GM21576 (cell line): Measurements from ENCODE around the gene KIF1C.
"Not testable (repeated sequence)": the region's sequence is repeated elsewhere in the genome, so short reads cannot be mapped to it uniquely, and the experiment has no call there.

Experiments used
- ATAC-seq: cut with Tn5 transposase; IDR thresholded peaks from one replicate; pipeline ENCODE4 v1.9.1; 2021; ENCODE audit warnings: mild to moderate bottlenecking, moderate library complexity; ENCODE audit not compliant: unreplicated experiment

The KIF1C gene

DNA sequence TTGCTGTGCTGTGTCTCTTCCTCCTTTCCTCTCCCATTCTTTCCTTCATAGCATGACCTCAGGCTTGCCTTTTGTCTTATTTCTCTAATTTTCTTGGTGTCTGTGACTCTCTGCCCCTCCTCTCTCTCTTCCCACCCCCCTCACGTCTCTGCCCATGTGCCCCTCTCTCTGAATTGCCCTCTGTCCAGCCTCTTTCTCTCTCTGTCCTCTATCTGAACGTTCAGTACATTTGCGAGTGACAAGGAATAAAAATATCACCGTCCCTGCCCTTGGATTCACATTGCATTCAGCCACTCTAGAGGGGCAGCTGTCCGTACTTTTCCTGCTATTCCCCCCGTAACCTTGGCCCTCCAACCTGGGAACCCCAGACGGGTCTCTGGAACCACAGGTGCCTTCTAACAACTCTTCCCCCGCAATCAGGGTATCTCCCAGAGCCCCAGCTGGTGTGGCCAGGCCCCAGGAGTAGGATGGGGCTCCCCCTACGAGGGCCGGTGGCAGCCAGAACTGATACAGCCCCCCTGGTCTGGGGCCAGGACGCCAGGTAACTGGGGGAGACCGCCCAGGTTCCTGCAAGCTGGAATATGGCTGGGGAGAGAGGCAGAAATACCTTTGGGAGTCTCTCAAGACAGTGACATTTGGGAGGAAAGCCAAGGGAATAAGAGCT lies 1.8 kb downstream of the KIF1C start:
- ATAC-seq: no peak

GRCh38 chr17:5000237-5000639 lies 2.5 kb downstream of the KIF1C start:
- ATAC-seq: no peak

GRCh38 chr17:5002121-5002788 lies 4.5 kb downstream of the KIF1C start:
- ATAC-seq: no peak

DNA sequence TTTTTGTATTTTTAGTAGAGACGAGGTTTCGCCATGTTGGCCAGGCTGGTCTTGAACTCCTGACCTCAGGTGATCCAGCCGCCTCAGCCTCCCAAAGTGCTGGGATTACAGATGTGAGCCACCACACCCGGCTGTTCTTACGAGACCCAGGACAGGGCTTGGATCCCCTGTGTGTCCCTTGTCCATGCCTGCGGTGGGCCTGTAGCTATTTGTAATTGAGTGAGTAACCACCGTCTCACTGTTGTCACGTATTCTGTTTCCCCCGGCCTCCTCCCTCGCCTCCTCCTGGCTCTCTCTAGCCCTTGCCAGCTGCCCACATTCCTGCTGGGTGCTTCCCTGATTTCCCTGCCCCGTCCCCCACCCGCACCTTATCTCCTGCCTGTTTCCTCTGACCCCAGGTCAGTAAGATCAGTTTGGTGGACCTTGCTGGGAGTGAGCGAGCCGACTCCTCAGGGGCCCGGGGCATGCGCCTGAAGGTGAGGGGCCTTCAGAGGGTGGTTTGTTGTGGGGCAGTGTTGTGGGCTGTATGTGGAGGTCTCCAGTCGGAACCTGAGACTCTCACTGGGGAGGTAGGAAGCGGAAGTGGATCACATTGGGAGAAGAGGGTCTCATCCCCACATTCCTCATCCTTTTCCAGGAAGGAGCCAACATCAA lies 5.6 kb downstream of the KIF1C start:
- ATAC-seq: no peak

DNA sequence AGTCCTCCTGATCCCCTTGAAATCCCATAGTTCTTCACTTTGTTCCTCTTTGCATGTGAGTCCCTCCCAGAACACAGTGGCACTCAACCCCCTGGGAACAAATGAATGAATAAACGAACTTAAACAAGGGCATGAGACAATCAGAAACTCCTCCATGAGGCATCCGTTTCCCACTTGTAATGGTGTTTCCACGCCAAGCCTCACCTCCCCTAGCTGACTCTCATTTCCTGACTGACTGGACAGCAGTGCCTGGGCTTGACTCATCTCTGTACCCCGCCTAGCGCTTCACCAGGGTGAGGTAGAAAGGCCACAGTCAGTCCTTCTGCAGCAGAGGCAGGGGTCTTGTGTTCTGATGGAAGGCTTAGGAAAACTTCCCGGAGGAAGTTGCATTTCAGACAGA lies 14.2 kb downstream of the KIF1C start:
- no peak for ATAC-seq

DNA sequence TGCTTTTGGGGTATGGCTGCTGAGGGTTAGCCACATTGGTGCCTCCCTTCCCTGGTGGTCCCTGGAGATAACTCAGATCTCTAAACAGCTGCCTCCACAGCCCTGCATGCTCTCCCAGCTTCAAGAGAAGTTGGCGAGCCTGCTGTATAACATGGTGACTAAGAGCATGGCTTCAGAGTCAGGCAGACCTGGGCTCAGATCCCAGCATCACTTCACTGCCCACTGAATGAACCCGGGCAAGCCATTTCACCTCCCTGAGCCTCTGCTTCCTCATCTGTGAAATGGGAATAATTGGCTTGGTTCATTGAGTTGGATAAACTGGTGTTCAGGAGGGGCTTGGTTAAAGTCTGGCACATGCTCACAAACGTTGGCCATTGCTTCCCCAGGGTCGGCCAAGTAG lies 16.6 kb downstream of the KIF1C start:
- no peak for ATAC-seq

DNA sequence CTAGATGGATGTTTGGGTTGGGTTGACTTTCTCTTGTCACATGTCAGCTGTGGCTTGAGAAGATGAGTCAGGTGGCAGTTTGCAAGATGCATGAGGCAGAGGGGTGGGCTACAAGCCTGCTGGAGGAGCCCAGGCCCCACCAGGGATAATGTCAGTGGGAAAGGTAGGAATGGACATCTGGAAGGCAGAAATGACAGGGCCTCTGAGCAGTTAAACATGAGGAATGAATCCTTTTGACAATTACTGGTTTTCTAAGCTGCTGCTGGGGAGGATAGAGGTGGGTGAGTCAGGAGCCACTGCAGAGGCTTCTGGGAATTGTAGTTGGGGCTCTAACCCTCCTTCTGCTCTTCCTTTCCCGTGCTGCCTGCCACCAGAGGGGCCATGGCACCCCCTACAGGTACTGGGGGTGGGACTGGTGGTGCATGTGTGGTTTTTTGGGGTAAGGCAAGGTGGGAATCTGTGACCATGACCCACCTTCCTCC lies 21.8 kb downstream of the KIF1C start:
- ATAC-seq: no peak

GRCh38 chr17:5020502-5021023 lies 22.8 kb downstream of the KIF1C start:
- no peak for ATAC-seq

DNA sequence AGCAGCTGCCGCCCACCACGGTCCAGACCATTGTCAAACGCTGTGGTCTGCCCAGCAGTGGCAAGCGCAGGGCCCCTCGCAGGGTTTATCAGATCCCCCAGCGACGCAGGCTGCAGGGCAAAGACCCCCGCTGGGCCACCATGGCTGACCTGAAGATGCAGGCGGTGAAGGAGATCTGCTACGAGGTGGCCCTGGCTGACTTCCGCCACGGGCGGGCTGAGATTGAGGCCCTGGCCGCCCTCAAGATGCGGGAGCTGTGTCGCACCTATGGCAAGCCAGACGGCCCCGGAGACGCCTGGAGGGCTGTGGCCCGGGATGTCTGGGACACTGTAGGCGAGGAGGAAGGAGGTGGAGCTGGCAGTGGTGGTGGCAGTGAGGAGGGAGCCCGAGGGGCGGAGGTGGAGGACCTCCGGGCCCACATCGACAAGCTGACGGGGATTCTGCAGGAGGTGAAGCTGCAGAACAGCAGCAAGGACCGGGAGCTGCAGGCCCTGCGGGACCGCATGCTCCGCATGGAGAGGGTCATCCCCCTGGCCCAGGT lies 24.5 kb downstream of the KIF1C start:
- no peak for ATAC-seq

- ATAC-seq: no peak
These were observed 25.9 kb downstream of the KIF1C start for GRCh38 chr17:5023588-5024147.

GRCh38 chr17:5024604-5025003 lies 26.9 kb downstream of the KIF1C start:
- no peak for ATAC-seq

DNA sequence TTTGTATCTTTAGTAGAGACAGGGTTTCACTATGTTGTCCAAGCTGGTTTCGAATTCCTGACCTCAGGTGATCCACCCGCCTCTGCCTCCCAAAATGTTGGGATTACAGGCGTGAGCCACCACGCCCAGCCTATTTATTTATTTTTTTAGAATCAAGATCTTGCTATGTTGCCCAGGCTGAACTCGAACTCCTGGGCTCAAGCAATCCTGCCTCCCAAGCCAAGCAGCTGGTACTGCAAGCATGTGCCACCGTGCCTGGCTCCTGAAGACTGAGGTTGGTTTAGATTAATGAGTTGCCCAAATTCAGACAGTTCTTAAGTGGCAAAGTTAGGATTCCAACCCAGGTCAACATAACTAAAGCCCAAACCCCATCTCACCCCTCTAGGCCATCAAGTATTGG lies 29.5 kb downstream of the KIF1C start:
- no peak for ATAC-seq

DNA sequence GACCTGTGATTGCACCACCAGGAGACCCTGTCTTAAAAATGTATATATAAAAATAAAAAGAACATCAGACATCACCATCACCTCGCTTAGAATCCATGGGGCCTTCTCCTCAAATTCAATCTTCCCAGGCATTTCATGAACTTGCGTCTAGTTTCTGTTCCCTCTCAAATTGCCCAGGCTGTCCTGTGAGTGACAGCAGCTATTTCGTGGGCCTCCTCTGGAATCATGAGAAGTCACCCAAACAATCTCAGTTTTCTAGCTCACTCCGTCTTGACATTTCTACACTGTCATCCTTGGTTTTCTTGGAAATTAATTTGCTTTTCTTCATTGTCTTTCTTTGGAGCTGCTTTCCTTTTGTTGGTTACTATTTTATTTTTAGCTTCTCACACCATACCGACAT lies 30.2 kb downstream of the KIF1C start:
- ATAC-seq: no peak

- not testable (repeated sequence) for ATAC-seq
These were observed 32.4 kb downstream of the KIF1C start for GRCh38 chr17:5030168-5030567.

GRCh38 chr17:5031365-5032082 lies 33.8 kb downstream of the KIF1C start:
- no peak for ATAC-seq

GRCh38 chr17:5032865-5033264 lies 35.1 kb downstream of the KIF1C start:
- no peak for ATAC-seq

DNA sequence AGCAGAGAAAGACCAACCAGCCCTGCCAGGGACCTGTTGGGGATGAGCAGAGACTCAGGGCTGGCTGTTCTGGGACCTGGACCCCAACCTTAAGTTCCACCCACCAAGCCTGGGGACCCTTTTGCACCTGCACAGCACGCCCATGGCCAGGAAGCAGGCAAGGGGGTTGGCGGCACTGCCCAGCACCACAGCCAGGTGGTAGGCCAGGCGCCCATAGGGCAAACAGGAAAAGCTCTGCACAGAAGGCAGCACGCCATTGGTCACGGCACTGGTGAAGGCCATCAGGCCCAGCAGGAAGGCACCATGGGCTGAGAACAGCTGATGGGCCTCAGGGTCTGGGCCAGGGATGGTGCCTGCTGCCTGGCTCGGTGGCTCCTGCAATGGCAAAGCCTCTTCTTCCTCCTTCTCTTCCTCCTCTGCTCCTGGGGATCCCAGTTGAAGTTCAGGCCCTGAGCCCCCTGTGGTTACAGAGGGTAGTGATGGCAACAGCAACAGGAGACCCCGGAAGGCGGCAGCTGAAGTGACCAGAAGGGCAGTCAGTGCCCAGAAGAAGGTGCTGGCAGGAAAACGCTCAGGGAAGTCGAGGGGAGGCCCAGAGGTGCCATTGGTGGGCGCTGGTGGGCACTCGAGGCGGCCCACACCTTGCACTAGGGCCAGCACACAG lies 35.7 kb downstream of the KIF1C start:
- no peak for ATAC-seq

DNA sequence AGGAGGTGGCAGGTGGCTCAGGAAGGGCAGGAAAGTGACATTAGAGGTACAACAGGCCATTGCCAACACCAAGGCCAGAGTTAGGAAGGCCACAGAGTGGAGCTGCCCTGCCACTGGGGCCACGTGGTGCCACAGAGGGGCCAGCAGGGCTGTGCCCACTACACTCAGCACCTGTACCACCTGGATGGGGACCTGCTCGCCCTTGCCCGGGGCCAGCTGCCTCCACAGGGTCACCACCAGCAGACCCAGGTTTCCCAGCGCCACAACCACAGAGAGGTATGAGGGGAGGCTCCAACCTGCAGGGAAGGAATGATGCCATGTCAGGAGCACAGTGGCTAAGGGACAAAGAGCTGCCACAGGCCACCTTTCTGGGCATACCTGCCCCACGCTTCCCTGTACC lies 36.3 kb downstream of the KIF1C start:
- no peak for ATAC-seq

GRCh38 chr17:5034651-5035050 lies 36.9 kb downstream of the KIF1C start:
- ATAC-seq: no peak

DNA sequence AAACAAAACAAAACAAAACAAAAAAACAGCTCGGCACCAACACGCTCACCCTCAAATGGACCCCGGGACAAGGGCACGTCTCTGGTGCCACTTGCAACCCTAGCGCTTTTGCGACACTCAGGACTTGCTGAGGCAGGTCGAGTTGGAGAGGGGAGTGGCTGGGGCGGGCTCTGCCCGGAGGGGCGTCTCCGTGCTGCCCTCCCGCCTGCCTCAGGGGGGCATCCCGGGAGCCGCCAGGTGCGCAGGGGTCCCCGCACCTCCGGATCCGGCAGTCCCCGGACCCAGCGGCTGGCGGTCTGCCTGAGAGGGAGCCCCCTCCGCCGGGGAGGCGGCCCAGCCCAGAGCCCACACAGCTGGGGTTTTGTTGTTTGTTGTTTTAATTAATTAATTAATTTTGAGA lies 37.6 kb downstream of the KIF1C start, which contains the start of gene SLC52A1:
TSS of gene SLC52A1 (minus strand) at position 112 of the 400 bp plus-strand sequence. CDS start 820 bp downstream, outside the sequence.
- no peak for ATAC-seq
